SH-SY5Y (cell line): ENCODE results near the gene PTPRJ.

Experiments used
- GATA2 ChIP-seq: IDR thresholded peaks from 2 replicates; pipeline ENCODE4 v1.6.1; 2011; ENCODE audit warnings: mild to moderate bottlenecking, low read depth, low read length
- GATA3 ChIP-seq: IDR thresholded peaks from 2 replicates; pipeline ENCODE4 v1.6.1; 2011; ENCODE audit warnings: low read depth, mild to moderate bottlenecking, low read length, moderate library complexity

- no peak for TF ChIP-seq GATA3
- TF ChIP-seq GATA2: no peak
These were observed 157.9 kb downstream of the PTPRJ start for GRCh38 chr11:48138222-48138621.
